Liver (tissue), 3 donors: Measurements from ENCODE around the gene SOX8.

Experiments used
- EGR1 ChIP-seq, 2 donors: IDR thresholded peaks; 2 replicates each; pipeline ENCODE4 v1.6.1; 2016 to 2018; ENCODE audit warnings: antibody characterized with exemption in 2 of 2, low read depth in 2 of 2
- GABPA ChIP-seq, 2 donors: IDR thresholded peaks in 1 of 2; conservative IDR thresholded peaks in 1 of 2; 2 replicates each; pipeline ENCODE4 v1.6.1; 2016; ENCODE audit warnings: antibody characterized with exemption in 2 of 2, mild to moderate bottlenecking in 1 of 2, moderate library complexity in 1 of 2
- JUND ChIP-seq, 2 donors: IDR thresholded peaks; 2 replicates each; pipeline ENCODE4 v1.6.1; 2016; ENCODE audit warnings: antibody characterized with exemption in 2 of 2
- NR2F2 ChIP-seq: IDR thresholded peaks from 2 replicates; pipeline ENCODE4 v1.6.1; 2016; ENCODE audit warnings: antibody characterized with exemption
- SP1 ChIP-seq: IDR thresholded peaks from 2 replicates; pipeline ENCODE4 v1.6.1; 2018; ENCODE audit warnings: antibody characterized with exemption, mild to moderate bottlenecking
- TF ChIP-seq, protein P1 (sequence below): fragments of 150-350 bp; IDR thresholded peaks from 2 replicates; pipeline ENCODE4 v1.5.1; 2017; ENCODE audit warnings: improper control_type of control experiment, low read depth, low read length; ENCODE audit not compliant: missing input control
- donor health status: healthy.
- donor health status: healthy.

DNA sequence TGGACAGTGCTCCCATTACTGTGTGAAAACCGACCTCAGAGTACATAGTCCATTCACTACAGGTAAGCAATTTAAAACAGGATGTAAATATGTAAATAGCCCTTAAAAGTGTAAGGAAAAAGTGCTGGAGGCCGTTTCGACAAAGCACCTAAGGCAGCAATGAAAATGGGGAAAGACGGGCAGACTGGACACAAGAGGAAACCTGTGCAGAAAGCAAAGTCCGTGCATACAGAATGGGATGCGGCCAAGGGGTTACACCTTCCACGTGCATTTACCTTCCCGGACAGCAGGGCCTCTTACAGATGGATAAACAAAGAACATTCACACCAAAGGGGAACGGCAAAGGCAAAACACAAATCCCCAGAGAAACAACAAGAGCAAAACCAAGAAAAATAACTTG, 42.8 kb upstream of the SOX8 start:
- TF ChIP-seq NR2F2 (no peak), EGR1 (IDR thresholded peaks at IDR 0.05; ENCODE audit: low read depth in 2 of 2) (no peak), SP1 (no peak), JUND (IDR thresholded peaks at IDR 0.05) (no peak), GABPA (IDR thresholded peaks at IDR 0.05 in 1 of 2, conservative IDR thresholded peaks at IDR 0.05 in 1 of 2) (no peak)
- TF ChIP-seq, protein P1, sequence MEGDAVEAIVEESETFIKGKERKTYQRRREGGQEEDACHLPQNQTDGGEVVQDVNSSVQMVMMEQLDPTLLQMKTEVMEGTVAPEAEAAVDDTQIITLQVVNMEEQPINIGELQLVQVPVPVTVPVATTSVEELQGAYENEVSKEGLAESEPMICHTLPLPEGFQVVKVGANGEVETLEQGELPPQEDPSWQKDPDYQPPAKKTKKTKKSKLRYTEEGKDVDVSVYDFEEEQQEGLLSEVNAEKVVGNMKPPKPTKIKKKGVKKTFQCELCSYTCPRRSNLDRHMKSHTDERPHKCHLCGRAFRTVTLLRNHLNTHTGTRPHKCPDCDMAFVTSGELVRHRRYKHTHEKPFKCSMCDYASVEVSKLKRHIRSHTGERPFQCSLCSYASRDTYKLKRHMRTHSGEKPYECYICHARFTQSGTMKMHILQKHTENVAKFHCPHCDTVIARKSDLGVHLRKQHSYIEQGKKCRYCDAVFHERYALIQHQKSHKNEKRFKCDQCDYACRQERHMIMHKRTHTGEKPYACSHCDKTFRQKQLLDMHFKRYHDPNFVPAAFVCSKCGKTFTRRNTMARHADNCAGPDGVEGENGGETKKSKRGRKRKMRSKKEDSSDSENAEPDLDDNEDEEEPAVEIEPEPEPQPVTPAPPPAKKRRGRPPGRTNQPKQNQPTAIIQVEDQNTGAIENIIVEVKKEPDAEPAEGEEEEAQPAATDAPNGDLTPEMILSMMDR, result no peak
